NCI-H187 (cell line): ENCODE data around the gene CDKL5.
A peak's percentile ranks its signal among the peaks of the same experiment; 100 is the strongest.
"Not testable (repeated sequence)": the region's sequence is repeated elsewhere in the genome, so short reads cannot be mapped to it uniquely, and the experiment has no call there.

Experiments
- DNase-seq, 2 experiments: peaks; one replicate each; lab custom pipeline; 2025; lab: John Stamatoyannopoulos, UW

CDKL5 gene

DNA sequence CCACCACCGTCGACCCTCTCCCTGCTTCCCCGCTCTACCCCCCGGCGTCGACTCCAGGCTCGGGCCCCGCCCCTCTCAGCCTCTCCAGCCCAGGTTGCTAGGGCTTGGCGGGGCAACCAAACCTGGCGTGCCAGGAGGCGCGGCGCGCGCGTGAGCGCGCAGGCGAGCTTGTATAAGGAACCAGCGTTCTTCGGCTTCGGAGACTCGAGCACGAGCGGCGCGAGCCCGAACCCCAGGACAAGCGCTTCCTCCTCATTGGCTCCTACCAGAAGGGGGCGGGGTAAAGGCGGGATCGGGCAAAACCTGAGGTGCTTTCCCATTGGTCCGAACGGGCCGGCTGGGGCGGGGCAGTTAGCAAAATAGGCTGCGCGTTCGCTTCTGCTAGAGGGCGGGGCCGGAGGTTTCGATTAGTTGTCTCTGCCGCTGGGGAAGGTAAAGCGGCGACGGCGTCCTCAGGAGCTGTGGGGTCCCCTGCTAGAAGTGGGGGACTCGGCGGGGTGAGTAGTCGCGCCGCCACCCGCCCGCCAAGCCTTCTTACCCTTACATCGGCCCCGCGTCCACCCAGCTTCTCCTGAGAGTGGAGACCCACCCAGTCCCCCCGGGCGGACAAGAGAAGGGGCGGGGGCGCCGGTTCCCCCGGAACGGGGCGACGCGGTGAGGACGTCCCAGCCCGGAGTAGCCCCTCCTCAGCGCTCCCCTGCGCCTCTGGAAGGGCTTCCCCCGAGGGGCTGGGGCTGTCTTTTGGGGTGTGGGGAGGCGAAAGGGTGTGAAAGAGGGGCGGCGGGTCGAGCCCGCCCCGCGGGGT is at the start of gene CDKL5:
Gene CDKL5 (plus strand): TSS at position 410 of the 805 bp plus-strand sequence. CDS start 81,489 bp downstream, outside the sequence.
- peak; percentile 91 to 96 for DNase-seq

DNA sequence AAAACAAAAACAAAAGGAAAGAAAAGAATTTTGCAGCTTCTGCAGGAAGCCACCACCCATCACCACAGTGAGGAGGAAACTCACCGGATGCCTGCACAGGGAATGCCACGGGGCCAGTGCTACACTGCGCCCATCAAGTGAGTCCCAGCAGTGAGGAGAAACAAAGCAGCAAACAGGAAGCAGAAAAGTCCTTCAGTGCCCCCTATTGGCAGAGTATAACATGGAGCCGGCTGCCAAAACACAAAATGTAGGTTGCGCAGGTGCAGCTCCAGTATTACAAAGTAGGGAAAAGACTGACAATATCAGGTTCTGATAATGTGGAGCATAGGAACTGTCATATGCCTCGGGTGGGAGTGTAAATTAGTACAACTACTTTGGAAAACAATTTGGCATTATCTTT is 47.6 kb upstream of the CDKL5 start:
- peak in 1 of 2 experiments; percentile 13 for DNase-seq

DNA sequence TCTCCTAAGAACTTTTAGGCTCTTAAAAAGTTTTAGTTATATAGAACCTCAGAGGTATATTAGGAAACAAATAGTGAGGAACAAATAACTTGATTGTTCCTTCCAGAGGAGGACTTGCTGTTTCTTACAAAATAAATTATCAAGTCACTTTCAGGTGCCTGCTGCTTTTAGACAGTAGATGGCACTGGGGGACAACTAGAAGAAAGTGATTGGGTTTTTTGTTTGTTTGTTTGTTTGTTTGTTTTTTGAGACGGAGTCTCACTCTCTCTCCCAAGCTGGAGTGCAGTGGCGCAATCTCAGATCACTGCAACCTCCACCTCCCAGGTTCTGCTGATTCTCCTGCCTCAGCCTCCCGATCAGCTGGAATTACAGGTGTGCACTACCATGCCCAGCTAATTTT is 35.4 kb upstream of the CDKL5 start:
- no peak for DNase-seq

DNA sequence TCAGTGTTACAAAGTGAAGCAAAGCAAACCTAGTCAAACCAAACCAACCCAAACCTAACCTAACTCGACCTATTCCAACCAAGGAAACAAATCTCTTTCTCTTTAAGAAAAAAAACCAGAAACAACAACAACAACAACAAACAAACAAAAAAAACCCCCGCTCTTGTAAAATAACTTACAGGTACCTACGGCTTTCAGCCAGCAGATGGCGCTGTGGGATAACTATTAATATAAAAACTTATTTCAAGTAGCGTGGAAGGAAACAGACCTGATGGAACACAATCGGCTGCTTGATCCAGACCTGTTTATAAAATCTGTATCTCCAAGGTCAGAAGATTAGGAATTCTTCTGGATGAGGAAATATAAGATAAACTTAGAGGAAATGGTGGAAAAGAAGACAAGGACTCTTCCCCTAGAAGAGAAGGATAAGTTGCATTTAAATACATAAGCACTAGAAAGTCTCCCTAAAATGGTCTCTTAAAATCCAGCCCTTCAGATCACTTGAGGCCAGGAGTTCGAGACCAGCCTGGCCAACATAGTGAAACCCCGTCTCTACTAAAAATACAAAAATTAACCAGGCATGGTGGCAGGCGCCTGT is 34.4 kb upstream of the CDKL5 start:
- peak in 1 of 2 experiments; percentile 22 for DNase-seq

DNA sequence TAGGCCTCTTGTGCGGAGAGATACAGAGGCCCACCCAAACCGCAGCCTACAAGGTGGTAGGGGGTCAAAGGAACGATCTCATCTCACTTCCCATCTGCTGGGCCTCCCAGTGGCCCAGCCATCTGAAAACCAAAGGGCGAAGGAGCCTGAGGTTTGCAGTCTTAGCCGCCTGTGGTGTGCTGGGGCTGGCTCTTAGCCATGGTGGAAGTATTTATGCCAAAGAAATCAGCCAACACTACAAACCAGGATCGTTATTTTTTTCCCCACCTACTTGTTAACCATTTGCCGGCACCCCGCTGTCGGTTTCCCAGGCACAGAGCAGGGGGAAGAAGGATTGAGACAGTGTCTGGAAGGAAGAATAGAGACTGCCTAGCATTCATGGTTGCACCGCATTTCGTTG is 30.9 kb upstream of the CDKL5 start:
- DNase-seq, result no peak

DNA sequence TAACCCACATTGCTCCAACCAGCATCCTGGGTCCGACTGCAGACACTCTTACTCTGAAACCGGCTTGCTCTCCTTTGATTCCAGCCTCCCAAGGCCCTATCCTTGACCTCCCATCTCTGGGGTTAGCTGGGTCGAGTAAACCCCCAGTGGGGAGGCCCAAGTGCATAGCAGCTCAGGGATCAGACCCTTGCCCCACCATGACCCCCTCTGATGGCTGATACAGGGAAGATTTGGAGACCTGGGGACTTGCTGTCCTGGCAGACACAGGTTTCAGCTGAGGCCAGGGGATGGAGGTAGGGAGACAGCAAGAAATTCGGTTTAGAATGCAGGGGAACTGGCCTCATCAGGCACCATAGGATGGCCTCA is 23.6 kb upstream of the CDKL5 start:
- DNase-seq, result no peak

DNA sequence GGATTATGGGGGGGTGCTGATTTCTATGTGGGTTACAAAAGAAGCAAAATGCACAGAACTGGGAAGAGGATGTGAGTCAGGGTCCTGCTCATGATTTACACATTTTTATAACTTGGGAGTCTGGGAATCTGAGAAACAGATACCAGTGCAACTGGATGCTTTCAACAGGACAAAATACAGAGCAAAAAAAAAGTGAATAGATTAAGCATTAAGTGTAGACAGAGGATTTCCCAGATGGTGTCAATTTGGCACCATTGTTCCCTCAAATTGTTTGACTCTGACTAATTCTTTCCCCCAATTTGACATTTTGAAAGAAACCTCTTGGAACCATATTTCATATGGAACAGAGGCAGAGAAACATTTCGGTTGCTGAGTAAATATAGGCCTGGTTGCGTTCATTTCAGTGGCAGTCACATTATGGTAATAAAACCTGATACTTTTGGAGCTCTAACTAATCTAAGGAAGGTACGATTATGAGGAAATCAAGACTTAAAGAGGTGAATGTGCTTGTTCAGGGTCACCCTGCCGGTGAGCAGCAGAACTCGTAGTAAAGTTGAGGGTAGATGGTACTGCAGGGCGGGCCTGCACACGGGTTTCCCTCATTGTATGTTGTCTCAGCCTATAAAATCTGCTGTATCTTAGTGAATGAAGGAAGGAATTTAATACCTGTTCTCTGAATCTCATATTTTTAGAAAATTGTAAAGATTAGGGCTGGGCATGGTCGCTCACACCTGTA is 18.7 kb upstream of the CDKL5 start:
- no peak for DNase-seq

DNA sequence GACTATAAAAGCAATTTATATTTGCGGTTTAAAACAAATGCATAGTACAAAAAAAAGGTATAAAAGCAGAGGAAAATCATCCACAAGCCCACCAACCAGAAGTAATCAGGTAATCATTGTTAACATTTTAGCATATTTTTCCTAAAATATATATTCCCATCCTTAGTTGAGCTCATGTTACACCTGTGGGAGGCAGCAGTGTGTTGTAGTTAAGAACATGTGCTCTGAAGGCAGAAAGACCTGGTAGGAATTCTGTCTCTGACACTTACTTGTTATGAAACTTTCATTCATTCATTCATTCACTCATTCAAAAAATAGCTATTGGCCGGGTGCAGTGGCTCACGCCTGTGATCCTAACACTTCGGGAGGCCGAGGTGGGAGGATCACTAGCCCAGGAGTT is 15.4 kb upstream of the CDKL5 start:
- DNase-seq, result no peak

DNA sequence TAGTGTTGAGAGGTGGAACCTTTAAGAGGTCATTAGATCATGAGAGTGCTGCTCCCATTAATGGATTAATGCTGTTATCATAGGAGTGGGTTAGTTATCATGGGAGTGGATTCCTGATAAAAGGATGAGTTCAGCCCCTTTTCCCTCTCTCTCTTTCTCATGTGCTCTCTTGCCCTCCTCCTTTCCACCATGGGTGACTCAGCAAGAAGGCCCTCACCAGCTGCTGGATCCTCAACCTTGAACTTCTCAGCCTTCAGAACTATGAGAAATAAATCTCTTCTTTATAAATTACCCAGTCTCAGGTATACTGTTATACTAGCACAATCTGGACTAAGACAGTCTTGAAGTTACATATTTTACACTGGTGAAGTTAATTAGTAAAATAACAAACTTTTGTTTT is 10.0 kb upstream of the CDKL5 start:
- no peak for DNase-seq

DNA sequence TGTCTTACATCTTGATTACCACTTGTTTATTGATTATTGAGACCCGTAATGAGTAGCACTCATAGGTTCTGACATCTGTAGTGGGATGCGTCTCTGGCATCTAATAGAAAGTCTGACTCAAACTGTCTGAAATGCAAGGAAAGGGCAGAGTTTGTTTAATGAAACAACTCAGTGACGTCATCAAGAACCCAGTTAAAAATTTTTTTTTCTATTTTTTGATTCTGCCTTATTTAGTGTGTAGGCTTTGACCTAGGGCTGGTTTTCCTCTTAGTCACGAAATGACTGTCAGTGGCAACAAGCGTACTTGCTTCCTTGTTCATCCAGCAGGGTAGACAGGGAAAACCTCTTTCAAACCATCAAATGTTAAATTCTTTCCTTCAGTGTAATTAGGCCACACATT is 3.1 kb upstream of the CDKL5 start:
- no peak for DNase-seq

DNA sequence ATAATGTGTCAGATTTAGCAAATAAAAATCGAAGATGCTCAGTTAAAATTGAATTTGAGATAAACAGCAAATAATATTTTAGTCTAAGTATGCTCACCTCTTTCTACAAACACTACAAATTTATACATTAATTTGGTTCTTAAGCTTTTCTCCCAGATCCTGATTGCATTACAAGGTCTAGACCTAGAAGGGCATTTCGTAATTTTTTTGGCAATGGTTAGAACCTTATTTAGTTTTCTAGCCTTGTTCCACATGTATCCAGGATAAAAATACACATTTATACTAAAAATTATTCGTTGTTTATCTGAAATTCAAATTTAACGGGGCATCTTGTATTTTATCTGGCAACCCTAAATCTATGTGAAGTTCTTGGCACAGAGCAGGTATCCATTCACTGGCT is 2.5 kb upstream of the CDKL5 start:
- DNase-seq, result no peak

DNA sequence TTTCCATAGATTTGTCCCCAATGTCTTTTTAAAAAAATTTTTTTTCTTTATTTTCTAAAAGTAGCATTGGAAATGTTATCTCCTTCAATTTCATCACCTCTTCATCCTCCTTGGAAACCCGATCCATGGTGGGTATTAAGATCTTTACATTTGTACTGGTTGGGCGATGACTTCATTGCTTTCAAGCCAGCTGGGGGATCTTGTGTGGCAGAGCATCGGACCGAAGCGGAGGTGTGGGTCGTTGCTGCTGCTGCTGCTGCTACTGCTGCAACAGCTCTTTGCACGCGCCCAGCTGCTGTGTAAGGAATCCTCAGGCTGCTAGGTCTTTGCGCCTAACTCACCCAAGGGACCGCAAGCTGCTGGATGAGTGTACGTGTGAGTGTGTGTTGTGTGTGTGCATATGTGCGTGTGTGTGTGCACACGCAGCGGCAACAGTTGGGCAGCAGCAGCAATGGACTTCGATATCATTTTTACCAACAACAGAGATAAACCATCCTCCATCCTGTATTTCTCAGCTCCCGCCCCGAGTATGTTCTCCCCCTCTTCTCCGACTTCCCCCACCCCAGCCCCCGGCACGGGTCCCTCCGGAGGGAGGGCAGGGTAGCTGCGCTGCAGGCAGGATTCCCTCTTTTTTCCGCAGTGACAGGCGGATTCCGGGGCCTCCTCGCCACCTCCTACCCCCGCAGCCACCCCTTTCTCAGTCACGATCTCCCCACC is 768 bp upstream of the CDKL5 start:
- no peak for DNase-seq

DNA sequence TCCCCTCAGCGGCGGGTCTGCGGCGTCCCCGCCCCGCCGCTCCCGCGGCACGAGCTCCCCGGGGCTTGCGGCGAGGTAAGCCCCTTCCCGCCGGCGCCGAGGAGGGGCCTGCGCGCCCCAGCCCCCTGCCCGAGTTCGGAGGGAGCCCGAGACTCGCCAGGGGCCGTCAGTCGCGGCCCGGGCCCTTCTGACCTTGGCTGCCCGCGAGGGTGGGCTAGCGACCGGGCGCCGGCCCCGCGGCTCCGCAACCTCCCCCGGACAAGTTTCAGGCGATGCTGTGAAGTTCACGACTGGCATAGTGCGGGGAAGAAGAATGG is 554 bp downstream of the CDKL5 start:
- no peak for DNase-seq

DNA sequence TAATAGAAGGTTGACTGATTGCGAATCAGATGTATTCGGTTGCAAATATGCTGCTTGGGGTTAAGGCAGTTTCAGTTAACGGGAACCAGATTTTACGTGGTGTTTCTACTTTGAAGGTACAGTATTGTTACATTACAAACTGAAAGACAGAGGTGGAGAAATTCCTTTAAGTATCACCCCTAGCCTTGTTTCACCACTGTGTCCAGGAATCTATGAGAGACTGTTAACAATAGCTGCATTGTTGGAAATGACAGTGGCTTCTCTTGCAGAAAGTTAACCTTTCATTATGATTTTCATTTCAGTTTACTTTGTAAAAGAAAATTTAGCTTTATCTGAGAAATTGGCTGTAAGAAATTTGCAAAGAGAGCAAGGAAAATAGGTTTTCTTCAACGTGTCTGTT is 2.6 kb downstream of the CDKL5 start:
- DNase-seq, result no peak

DNA sequence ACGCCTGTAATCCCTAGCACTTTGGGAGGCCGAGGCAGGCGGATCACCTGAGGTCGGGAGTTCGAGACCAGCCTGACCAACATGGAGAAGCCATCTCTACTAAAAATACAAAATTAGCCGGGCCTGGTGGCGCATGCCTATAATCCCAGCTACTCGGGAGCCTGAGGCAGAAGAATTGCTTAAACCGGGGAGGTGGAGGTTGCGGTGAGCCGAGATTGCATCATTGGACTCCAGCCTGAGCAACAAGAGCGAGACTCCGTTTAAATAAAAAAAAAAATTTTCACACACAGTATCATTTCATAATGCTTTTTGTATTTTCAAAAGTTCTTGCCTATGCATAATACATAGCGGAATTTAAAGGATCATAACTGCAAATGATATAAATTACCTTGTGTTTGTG is 7.9 kb downstream of the CDKL5 start:
- not testable (repeated sequence) for DNase-seq

DNA sequence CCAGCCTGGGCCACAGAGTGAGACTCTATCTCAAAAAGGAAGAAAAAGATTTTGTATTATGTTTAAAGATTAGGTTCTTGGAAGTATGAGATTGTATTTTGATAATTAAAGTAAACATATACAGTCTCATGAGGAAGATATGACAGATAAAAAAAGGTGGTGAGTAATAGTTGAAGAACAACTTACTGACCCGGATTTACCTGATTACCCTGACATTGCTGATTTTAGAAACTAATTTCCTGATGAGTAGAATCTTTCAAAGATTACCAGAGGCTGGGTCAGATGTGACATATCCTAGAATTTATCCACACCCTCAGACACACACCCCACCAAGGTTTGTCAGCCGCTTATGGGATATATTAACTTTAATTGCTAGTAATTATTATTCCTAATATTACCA is 9.5 kb downstream of the CDKL5 start:
- no peak for DNase-seq

DNA sequence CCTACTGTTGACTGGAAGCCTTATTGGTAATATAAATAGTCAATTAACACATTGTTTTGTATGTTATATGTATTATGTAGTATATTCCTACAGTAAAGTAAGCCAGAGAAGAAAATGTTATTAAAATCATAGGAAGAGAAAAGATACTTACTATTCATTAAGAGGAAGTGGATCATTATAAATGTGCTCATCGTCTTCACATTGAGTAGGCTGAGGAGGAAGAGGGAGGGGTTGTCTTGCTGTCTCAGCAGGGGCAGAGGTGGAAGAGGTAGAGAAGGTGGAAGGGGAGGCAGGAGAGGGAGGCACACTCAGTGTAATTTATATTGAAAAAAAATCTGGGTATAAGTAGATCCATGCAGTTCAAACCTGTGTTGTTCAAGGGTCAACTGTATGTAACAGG is 10.6 kb downstream of the CDKL5 start:
- DNase-seq, result no peak

DNA sequence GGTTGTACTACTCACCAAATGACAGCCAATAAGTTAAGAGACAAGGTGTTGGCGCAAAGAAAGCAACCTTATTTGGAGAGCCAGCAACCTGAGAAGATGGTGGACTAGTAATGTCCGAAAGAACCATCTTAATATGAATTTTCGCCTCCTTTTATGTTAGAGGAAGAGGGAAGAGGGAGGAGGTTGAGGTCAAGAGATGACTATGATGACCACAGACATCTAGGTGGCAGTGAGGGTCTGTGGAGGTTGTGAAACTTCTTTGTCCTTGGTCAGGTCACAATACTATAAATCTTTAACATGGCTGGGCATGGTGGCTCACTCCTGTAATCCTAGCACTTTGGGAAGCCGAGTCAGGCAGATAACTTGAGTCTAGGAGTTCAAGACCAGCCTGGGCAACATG is 15.4 kb downstream of the CDKL5 start:
- DNase-seq, result no peak

DNA sequence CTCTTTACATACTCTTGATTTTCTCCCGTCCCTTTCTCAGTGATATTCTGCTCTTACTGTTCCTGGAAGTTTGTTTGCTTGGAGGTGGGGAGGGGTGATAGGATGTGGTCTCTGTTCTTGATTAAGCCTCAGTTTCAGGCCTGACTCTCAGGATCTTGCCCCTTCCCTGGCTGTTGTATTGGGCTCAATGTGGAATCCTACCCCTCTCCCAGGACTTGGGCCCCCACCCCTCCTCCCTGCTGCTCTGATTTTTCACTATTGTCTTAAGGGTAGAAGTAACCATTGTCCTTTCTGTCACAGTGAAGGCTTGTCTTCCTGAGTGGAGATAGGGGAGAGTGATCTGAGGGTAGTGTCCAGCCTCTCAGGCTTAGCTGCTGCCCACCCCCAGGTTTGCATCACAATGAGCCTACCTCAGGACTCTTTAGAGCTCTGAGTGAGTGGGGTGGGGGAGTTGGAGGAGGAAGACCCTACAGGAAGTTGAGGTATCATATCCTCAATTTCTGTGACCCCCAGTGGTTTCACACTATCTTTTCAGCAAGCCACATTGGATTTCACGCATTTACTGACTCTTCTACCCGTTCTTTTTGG is 16.5 kb downstream of the CDKL5 start:
- DNase-seq, result no peak

DNA sequence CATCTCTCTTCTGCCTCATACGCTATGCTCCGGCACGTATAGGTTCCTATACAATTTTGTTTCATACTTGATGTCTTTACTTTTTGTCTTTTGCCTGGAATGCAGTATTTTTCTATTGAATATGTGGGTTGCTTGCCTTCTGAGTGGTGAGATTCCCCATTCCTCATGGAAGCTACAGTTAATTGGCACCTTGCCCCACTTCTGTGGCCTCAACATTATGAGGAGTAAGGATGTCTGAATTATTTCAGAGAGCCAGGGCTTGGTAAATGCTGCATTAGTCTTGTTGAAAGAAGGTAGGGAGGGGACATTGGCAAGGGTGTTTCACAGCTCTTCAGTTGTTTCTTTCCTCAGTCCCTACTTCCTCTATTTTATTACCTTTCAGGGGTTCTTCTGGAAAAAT is 23.0 kb downstream of the CDKL5 start:
- DNase-seq, result no peak

DNA sequence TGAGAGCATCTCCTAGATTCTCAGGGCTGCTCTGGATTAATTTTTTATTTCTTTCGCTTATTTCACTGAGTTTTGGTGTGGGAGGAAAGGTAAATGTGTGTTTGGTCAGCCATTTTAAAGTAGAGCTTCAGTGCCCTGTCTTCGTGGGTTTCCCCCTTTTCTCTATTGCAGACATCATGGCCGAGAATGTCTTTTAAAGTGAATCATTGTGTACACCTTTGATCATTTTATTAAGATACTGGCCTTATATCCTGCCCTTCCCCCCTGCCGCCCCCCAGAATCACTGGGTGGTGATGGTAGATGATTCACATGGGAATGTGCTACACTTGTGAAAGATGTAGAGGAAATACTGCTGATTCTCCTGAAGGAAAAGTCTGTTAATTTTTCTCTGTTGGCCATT is 23.8 kb downstream of the CDKL5 start:
- no peak for DNase-seq

DNA sequence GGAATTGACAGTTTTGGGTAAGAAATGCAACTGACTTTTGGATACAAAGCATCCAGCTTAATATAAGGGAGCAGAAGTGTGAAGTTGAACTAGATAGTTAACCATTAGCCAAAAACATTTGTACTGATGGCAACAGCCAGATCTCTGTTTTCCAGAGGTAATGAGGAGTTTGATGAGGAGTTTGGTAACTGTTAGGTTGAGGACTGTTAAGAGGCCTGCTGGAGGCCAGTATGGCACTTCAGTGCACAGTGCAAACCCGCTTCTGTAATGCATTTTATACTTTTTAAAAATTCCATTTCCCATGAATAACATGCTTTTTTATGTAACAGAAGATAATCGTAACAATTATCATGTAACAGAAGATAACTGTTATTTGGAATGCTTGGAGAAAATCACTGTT is 30.0 kb downstream of the CDKL5 start:
- DNase-seq, result no peak
